HUES6 (cell line): ENCODE data around the gene FUT4.

ENCODE experiments used
- H3K27ac ChIP-seq: 2 replicates; pipeline ENCODE4 v1.7.0; 2013; ENCODE audit warnings: low read depth, mild to moderate bottlenecking, low read length, inconsistent platforms
- H3K27me3 ChIP-seq: 2 replicates; pipeline ENCODE4 v1.6.1; 2013; ENCODE audit warnings: low read length; ENCODE audit not compliant: control insufficient read depth, insufficient read depth
- H3K36me3 ChIP-seq: 2 replicates; pipeline ENCODE4 v1.6.1; 2013; ENCODE audit warnings: low read length; ENCODE audit not compliant: control insufficient read depth, insufficient read depth
- H3K4me1 ChIP-seq: 2 replicates; pipeline ENCODE4 v1.6.1; 2013; ENCODE audit warnings: low read length; ENCODE audit not compliant: control insufficient read depth, insufficient read depth
- H3K4me3 ChIP-seq: 2 replicates; pipeline ENCODE4 v1.5.1; 2013; ENCODE audit warnings: low read depth, low read length
- H3K9ac ChIP-seq: one replicate; pipeline ENCODE4 v1.6.1; 2013; ENCODE audit warnings: mild to moderate bottlenecking, low read length
- H3K9me3 ChIP-seq: 2 replicates; pipeline ENCODE4 v1.6.1; 2013; ENCODE audit warnings: low read depth, low read length; ENCODE audit not compliant: control insufficient read depth, insufficient read depth

The FUT4 gene

DNA sequence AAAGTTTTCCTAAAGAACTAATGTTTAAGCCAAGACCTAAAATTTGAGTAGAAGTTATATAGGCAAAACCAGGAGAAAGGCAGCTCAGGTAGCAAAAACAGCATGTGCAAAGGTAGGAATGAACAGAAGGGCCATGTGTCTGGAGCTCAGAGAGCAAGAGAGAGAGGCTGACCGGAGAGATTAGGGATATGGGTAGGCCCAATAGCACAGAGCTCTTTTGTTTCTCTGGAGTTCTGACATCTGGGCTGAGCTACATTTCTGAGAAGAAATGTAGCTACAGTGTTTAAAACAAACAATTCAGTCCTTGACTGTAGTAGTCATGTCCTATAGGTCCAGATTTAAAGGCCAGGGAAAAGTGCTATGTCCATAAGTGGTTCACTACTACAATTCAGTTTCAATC lies 27.0 kb upstream of the FUT4 start:
- Histone ChIP-seq H3K27ac (no peak overlapping the region), H3K36me3 (no peaks in the 10 kb centered on the region)

DNA sequence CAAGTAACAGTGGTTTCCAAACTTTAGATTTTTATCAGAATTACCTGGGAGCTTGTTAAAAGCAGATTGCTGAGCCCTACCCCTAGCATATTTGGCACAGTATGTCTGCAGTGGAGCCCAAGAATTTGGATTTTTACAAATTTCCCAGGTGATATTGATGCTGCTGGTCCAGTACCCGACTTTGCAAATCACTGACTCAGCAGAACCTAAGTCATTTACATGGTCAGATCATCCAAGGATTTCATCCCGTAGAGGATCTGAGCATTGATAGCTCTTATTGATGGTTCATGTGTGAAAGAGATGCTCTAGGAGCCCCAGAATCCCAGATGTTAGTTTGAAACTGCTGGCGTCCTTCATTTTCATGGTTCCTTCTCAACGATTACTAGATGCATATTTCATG lies 25.4 kb upstream of the FUT4 start:
- Histone ChIP-seq H3K4me3 (no peak overlapping the region), H3K27ac (no peak overlapping the region), H3K4me1 (no peaks in the 10 kb centered on the region), H3K27me3 (peaks cover 15% of the 10 kb centered on the region), H3K36me3 (no peaks in the 10 kb centered on the region), H3K9ac (no peak overlapping the region), H3K9me3 (no peaks in the 10 kb centered on the region)

More for the DNA sequence above, 27.0 kb upstream of the FUT4 start:
- H3K4me3 ChIP-seq, result no peak overlapping the region
- H3K27me3 ChIP-seq, result peaks cover 25% of the 10 kb centered on the region
- H3K9me3 ChIP-seq, result no peaks in the 10 kb centered on the region
- H3K4me1 ChIP-seq, result no peaks in the 10 kb centered on the region
- no peak overlapping the region for H3K9ac ChIP-seq

DNA sequence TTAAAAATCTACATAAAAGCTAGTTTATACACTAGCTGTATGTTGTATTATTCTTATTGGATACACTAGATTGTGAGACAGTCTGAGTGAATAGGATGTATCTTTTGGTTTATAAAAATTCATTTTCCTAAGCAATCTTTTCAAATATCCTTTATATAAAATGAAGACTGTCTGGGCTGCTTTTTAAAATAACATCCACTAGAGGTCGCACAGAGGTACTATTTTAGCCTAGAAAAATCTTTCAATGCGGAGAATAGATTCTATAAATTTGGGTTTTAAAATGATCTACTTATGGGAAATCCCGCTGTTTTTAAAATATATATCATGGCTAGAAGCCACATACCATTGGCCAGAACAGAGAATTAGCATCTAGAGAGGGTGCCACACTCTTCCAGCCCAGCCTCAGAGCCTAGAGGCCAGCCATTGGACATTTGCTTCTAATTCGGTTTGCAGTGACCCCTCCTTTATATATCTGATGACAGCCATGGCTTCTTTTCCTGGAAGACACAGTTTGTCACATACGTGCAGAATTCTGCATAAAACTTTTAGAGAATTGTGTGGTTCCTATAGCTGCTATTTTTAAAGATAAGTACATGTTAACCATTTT lies 24.1 kb upstream of the FUT4 start:
- Histone ChIP-seq H3K27ac (no peak overlapping the region), H3K36me3 (no peaks in the 10 kb centered on the region)

DNA sequence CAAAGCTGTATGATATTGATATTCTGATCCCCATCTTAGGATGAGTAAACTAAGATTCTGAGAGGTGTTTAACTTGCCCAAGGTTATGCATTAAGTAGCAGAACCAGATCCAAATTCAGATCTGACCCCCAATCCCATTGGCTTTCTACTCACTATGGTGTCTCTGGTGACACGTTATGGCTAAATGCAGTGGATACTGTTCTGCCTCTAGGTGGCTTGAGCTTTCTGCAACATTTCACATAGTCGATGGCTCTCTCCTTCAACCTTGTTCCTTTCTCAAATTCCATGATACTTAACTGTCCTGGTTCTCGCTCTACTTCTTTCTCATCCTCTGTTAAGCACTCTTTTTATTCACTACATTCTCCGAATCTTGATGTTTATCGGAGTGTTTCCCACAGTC lies 22.0 kb upstream of the FUT4 start:
- H3K27me3 ChIP-seq, result peaks cover 2% of the 10 kb centered on the region
- H3K27ac ChIP-seq, result no peak overlapping the region
- H3K36me3 ChIP-seq, result no peaks in the 10 kb centered on the region
- H3K9ac ChIP-seq, result no peak overlapping the region
- H3K4me1 ChIP-seq, result no peaks in the 10 kb centered on the region
- H3K9me3 ChIP-seq, result no peaks in the 10 kb centered on the region
- no peak overlapping the region for H3K4me3 ChIP-seq

More for the DNA sequence above, 24.1 kb upstream of the FUT4 start:
- H3K9me3 ChIP-seq, result no peaks in the 10 kb centered on the region
- H3K4me1 ChIP-seq, result no peaks in the 10 kb centered on the region
- H3K27me3 ChIP-seq, result peaks cover 6% of the 10 kb centered on the region
- H3K9ac ChIP-seq, result no peak overlapping the region
- H3K4me3 ChIP-seq, result no peak overlapping the region

DNA sequence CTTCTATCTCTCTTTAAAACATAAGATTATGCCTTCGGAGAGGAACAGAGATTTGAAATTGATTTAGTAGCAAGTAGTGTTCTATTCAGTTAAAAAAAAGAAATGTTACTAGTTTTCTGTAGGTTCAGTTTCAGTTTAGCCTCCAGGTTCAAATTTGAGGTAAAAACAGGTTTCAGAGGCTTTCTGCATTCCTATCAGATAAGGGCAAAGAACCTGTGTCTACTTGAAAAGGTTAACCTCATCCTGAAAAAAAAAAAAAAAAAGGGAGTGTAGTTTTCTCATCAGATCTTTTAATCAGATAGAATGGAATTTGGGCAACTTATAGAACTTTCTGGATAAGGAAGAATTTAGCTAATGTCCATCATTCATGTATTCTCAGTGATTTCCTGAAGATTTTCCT lies 19.4 kb upstream of the FUT4 start:
- H3K27ac ChIP-seq, result no peak overlapping the region
- H3K27me3 ChIP-seq, result peaks cover 9% of the 10 kb centered on the region
- no peak overlapping the region for H3K4me3 ChIP-seq
- H3K4me1 ChIP-seq, result no peaks in the 10 kb centered on the region
- no peak overlapping the region for H3K9ac ChIP-seq
- no peaks in the 10 kb centered on the region for H3K36me3 ChIP-seq
- no peaks in the 10 kb centered on the region for H3K9me3 ChIP-seq

DNA sequence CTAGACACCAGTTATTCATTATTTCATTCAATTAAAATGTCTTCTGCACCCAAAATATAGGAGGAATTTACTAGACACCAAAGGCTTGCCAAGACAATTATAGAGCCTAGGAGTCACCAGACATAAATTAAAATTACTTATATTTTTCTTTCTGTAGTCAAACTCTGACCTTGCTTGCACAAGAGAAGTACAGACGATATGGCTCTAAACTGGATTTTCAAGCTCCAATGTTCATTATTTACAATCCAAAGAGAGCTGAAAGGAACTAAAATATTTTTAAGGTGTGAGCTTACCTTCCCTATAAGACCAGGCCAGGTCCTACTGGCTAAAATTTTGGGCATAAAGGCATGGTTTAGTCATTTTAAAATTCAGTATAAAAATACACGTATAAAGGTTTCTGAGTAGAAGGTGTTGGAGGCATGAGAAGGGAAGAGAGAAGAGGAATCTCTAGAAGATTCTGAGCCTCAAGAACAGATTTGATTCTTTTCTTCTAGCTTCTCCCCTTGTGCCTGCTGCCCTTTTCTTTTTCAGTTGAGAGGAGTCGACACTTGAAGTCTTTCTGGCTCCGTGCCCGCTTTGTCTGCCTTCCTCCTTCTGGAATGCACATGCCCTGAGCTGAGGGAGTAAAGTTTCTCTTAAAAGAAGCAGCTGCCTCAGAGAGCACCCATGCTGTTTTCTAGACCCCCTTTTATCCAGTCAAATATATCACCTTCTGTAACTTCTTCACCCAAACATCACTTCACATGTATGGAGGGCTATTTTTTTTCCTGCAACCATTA lies 18.0 kb upstream of the FUT4 start:
- Histone ChIP-seq H3K36me3 (no peaks in the 10 kb centered on the region), H3K4me3 (no peak overlapping the region), H3K9me3 (no peaks in the 10 kb centered on the region), H3K4me1 (no peaks in the 10 kb centered on the region), H3K27ac (no peak overlapping the region), H3K9ac (no peak overlapping the region), H3K27me3 (peaks cover 9% of the 10 kb centered on the region)

DNA sequence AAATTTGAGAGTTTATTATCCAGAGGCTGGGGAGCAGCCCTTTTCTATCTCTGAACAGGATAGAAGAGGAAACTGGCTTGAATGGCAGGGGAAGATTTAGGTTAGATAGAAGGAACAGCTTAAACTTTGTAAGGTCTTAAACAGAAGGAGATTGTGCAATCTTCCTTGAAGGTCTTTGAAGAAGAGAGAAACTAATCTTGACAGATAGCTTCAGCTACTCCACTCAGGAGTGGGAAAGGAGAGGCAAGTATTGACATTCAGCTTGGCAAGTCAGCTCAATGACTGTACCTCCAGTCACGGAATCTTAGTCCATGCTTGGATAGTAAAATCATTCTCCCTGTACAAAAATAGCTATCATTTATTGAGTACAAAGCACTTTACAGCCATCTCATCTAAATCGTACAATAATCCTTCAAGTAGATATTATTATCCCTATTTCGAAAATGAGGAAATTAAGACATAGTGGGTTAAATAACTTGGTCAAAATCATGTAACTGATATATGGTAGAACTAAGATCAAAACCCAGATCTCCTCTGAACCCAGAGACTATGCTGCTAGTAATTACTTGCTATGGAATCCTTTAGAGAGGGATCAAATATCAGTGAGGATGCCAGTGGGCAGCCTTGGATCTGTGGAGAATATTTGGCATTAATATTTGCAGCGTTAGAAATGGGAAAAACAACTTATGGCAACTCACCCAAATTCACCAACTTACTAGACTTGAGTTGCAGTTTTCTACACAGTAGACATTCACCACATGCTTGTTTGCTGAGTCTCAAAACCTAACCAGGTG lies 16.9 kb upstream of the FUT4 start:
- no peaks in the 10 kb centered on the region for H3K4me1 ChIP-seq
- H3K9ac ChIP-seq, result no peak overlapping the region
- H3K27ac ChIP-seq, result no peak overlapping the region
- H3K27me3 ChIP-seq, result peaks cover 9% of the 10 kb centered on the region
- H3K36me3 ChIP-seq, result no peaks in the 10 kb centered on the region
- H3K9me3 ChIP-seq, result no peaks in the 10 kb centered on the region
- H3K4me3 ChIP-seq, result no peak overlapping the region

DNA sequence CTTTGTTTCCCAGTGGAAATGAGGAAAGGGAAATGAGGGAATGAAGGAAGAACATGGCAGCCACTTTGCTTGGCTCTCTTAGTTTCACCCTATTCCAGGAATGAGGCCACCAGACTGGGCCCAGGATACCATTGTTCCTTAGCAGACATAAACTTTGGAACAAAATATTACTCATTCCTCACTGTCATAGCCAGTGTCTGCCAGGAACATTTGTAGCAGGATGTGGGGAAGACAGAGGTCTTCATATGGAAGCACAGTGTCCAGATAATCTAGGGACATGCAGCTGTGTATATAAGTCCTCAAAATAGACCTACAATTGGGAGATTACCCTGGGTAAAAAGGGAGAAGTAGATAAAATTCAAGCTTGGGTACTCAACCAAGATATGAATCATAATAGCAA lies 15.2 kb upstream of the FUT4 start:
- Histone ChIP-seq H3K4me1 (no peaks in the 10 kb centered on the region), H3K9ac (no peak overlapping the region), H3K9me3 (no peaks in the 10 kb centered on the region), H3K36me3 (no peaks in the 10 kb centered on the region), H3K27me3 (peaks cover 9% of the 10 kb centered on the region), H3K4me3 (no peak overlapping the region), H3K27ac (no peak overlapping the region)

DNA sequence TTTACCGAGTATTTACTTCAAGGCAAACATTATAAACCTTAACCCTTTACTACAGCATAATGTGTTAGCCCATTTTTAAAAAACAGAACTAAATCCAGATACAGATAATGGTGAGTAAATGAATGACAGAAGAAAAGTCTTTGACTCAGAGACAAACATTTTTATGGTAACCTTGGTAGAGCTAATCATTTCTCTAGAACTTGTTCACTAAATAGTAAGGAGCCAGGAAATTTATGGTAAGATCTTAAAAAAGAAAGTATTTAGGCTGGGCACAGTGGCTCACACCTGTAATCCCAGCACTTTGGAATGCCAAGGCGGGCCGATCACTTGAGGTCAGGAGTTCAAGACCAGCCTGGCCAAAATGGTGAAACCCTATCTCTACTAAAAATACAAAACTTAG lies 11.5 kb upstream of the FUT4 start:
- no peak overlapping the region for H3K9ac ChIP-seq
- H3K4me1 ChIP-seq, result no peaks in the 10 kb centered on the region
- H3K27ac ChIP-seq, result no peak overlapping the region
- H3K36me3 ChIP-seq, result no peaks in the 10 kb centered on the region
- H3K4me3 ChIP-seq, result no peak overlapping the region
- H3K27me3 ChIP-seq, result peaks cover 2% of the 10 kb centered on the region; the same call in 1 of the 2 replicates
- no peaks in the 10 kb centered on the region for H3K9me3 ChIP-seq

DNA sequence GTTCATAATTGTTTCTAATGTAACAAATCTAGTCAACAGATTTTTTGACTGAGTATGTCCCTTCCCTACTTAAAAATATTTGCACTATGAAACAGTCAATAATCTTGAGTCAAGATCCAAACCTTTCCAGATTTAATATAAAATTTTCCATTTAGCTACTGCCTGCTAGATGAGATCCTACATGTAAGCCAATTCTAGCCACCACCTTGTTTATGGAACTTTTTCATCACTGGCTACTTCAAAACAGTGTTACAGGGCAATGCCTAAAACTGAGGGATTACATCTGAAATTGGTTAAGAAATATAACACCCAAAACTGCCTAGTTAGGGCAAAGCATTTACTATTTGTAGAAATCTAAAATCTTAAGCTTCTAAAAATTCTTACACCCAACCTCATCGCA lies 10.5 kb upstream of the FUT4 start:
- H3K27ac ChIP-seq, result no peak overlapping the region
- H3K4me3 ChIP-seq, result no peak overlapping the region
- no peaks in the 10 kb centered on the region for H3K27me3 ChIP-seq
- H3K9me3 ChIP-seq, result no peaks in the 10 kb centered on the region
- no peak overlapping the region for H3K9ac ChIP-seq
- no peaks in the 10 kb centered on the region for H3K36me3 ChIP-seq
- H3K4me1 ChIP-seq, result no peaks in the 10 kb centered on the region
